Measurements from ENCODE around the gene RDH5. TPM values are rescaled to one million over a fixed set of nuclear protein-coding genes. Genes with fewer than 3 reads are reported as not detected.

The RDH5 gene
- polyA plus RNA-seq, 1 donor from 2014 or later: 3.4 TPM

GRCh38 chr12:55694651-55695050 lies 25.5 kb upstream of the RDH5 start:
- Histone ChIP-seq H3K9ac (ENCODE audit: low read length) (no peak overlapping the region), H3K79me2 (replicated peaks; ENCODE audit: insufficient read depth, low read length) (no peaks in the 10 kb centered on the region), H3K4me2 (ENCODE audit: low read length) (no peak overlapping the region), H3F3A (ENCODE audit: insufficient read depth, low read length, poor library complexity, severe bottlenecking) (no peaks in the 10 kb centered on the region), H4K20me1 (ENCODE audit: insufficient read depth) (no peaks in the 10 kb centered on the region), H3K9me2 (ENCODE audit: insufficient read depth, low read length) (no peaks in the 10 kb centered on the region), H3K4me3 (ENCODE audit: low read length) (no peak overlapping the region), H3K9me3 (ENCODE audit: low read length) (no peaks in the 10 kb centered on the region), H2AFZ (ENCODE audit: low read depth, low read length) (no peak overlapping the region), H3K36me3 (ENCODE audit: insufficient read depth, low read length) (no peaks in the 10 kb centered on the region), H3K27me3 (ENCODE audit: insufficient read depth, low read depth, low read length) (no peaks in the 10 kb centered on the region), H3K27ac (ENCODE audit: low read length) (no peak overlapping the region)
- no peak for TF ChIP-seq POLR2AphosphoS5 (IDR thresholded peaks at IDR 0.05)
- TF ChIP-seq EP300 (conservative IDR thresholded peaks at IDR 0.05; ENCODE audit: poor library complexity, severe bottlenecking): no peak
- TF ChIP-seq RAD21 (conservative IDR thresholded peaks at IDR 0.05): no peak
- no peak for TF ChIP-seq REST (IDR thresholded peaks at IDR 0.05; ENCODE audit: borderline replicate concordance)
- TF ChIP-seq MXI1 (conservative IDR thresholded peaks at IDR 0.05; ENCODE audit: poor library complexity, severe bottlenecking): no peak
- no peak for TF ChIP-seq SMC3 (conservative IDR thresholded peaks at IDR 0.05; ENCODE audit: poor library complexity)
- no peak for TF ChIP-seq CTCF (IDR thresholded peaks at IDR 0.05; ENCODE audit: poor library complexity, severe bottlenecking)
- TF ChIP-seq EZH2 (IDR thresholded peaks at IDR 0.05; ENCODE audit: borderline replicate concordance, insufficient read depth, low read length, poor library complexity, severe bottlenecking): no peak
- no peak for TF ChIP-seq TAF1 (IDR thresholded peaks at IDR 0.05; ENCODE audit: low read depth)

GRCh38 chr12:55695349-55695748 lies 24.8 kb upstream of the RDH5 start:
- no peak for TF ChIP-seq REST (IDR thresholded peaks at IDR 0.05; ENCODE audit: borderline replicate concordance)
- TF ChIP-seq EP300 (conservative IDR thresholded peaks at IDR 0.05; ENCODE audit: poor library complexity, severe bottlenecking): no peak
- no peak for TF ChIP-seq TAF1 (IDR thresholded peaks at IDR 0.05; ENCODE audit: low read depth)
- TF ChIP-seq EZH2 (IDR thresholded peaks at IDR 0.05; ENCODE audit: borderline replicate concordance, insufficient read depth, low read length, poor library complexity, severe bottlenecking): no peak
- TF ChIP-seq RAD21 (conservative IDR thresholded peaks at IDR 0.05): no peak
- no peak for TF ChIP-seq CTCF (IDR thresholded peaks at IDR 0.05; ENCODE audit: poor library complexity, severe bottlenecking)
- no peak for TF ChIP-seq MXI1 (conservative IDR thresholded peaks at IDR 0.05; ENCODE audit: poor library complexity, severe bottlenecking)
- TF ChIP-seq POLR2AphosphoS5 (IDR thresholded peaks at IDR 0.05): no peak
- TF ChIP-seq SMC3 (conservative IDR thresholded peaks at IDR 0.05; ENCODE audit: poor library complexity): no peak
- Histone ChIP-seq H4K20me1 (ENCODE audit: insufficient read depth) (no peaks in the 10 kb centered on the region), H3K9ac (ENCODE audit: low read length) (no peak overlapping the region), H3K9me3 (ENCODE audit: low read length) (no peaks in the 10 kb centered on the region), H3K36me3 (ENCODE audit: insufficient read depth, low read length) (no peaks in the 10 kb centered on the region), H3K79me2 (replicated peaks; ENCODE audit: insufficient read depth, low read length) (no peaks in the 10 kb centered on the region), H3K9me2 (ENCODE audit: insufficient read depth, low read length) (no peaks in the 10 kb centered on the region), H3K27ac (ENCODE audit: low read length) (no peak overlapping the region), H3K4me2 (ENCODE audit: low read length) (no peak overlapping the region), H3F3A (ENCODE audit: insufficient read depth, low read length, poor library complexity, severe bottlenecking) (no peaks in the 10 kb centered on the region), H3K27me3 (ENCODE audit: insufficient read depth, low read depth, low read length) (no peaks in the 10 kb centered on the region), H3K4me3 (ENCODE audit: low read length) (no peak overlapping the region), H2AFZ (ENCODE audit: low read depth, low read length) (no peak overlapping the region)

Measured in neural cell (in vitro differentiated cells).